Adrenal gland (tissue), 12 donors: Measurements from ENCODE around the gene TMPRSS11F. TPM values are rescaled to one million over a fixed set of nuclear protein-coding genes. Genes with fewer than 3 reads are reported as not detected.

Source experiments
- DNase-seq, 7 donors: peaks; one replicate each; pipeline ENCODE4 v3.0.0-alpha.2; 2019 to 2020
- H3K27ac ChIP-seq, 5 donors: fragments of 200-600 bp; sonication (generic) in 4 of 5; 1 replicate in 3 of 5; 2 replicates in 2 of 5; pipeline versions ENCODE4 v1.5.1 to v1.8.0; 2016 to 2020; ENCODE audit warnings: mild to moderate bottlenecking in 1 of 5
- H3K27me3 ChIP-seq: fragments of 200-600 bp; 2 replicates; pipeline ENCODE4 v1.8.0; 2021
- H3K36me3 ChIP-seq, 2 donors: fragments of 200-600 bp; replicated peaks in 1 of 2; 1 replicate in 1 of 2; 2 replicates in 1 of 2; pipeline versions ENCODE4 v1.5.1 to v1.8.0; 2018 to 2022
- H3K4me1 ChIP-seq, 2 donors: fragments of 200-600 bp; replicated peaks in 1 of 2; 1 replicate in 1 of 2; 2 replicates in 1 of 2; pipeline versions ENCODE4 v1.5.1 to v1.8.0; 2018 to 2021
- H3K4me3 ChIP-seq, 4 donors: fragments of 200-600 bp; sonication (generic) in 3 of 4; one replicate each; pipeline ENCODE4 v1.5.1; 2016 to 2018
- H3K9me3 ChIP-seq, 3 donors: fragments of 200-600 bp; sonication (generic) in 1 of 3; replicated peaks in 1 of 3; 1 replicate in 2 of 3; 2 replicates in 1 of 3; pipeline versions ENCODE4 v1.5.1 to v1.8.0; 2016 to 2021
- POLR2A ChIP-seq, 2 donors: fragments of 450-650 bp; IDR thresholded peaks; one replicate each; pipeline ENCODE4 v1.6.1; 2017; ENCODE audit warnings: antibody characterized with exemption in 2 of 2, mild to moderate bottlenecking in 2 of 2, moderate library complexity in 1 of 2
- WGBS, 4 donors: extraction: QIAGEN DNeasy Blood & Tissue Kit in 2 of 4; methylation state at CpG; one replicate each; pipeline versions ENCODE4 v1.1.5 to v1.1.7; 2013 to 2017; 5-methylcytosine and 5-hydroxymethylcytosine counted together
- intact Hi-C, 2 donors: fragments of 100-400 bp; cut with DNase I; formaldehyde crosslinking; loops; one replicate each; pipeline versions ENCODE4 v1.14.1 to v1.15.0; 2022 to 2023
- polyA plus RNA-seq, 3 donors: library from polyadenylated mRNA; stranded (reverse); fragments of 200-250 nt in 2 of 3; fragments of 350-450 nt in 1 of 3; fragmentation: Illumina TruSeq in 1 of 3; extraction: RNeasy Lipid Tissue Mini Kit (QIAGEN cat#74804) in 1 of 3; gene quantifications; one replicate each; pipeline ENCODE4 v1.2.3, GENCODE V29; 2013 to 2014
- total RNA-seq, 9 donors: library from RNA; depleted of rRNA in 4 of 9; stranded (reverse); fragments of >200 nt in 4 of 9; fragments of 120-200 nt in 1 of 9; fragmentation: NEBNext Ultra II Directional in 1 of 9; extraction: Animal tissue kit (Norgen Biotek cat#: 25700) in 1 of 9; gene quantifications; one replicate each; pipeline versions ENCODE4 v1.1.0 to v1.2.4, GENCODE V29; 2013 to 2023
- TF ChIP-seq, protein P1 (sequence below), 6 experiments: fragments of 450-650 bp in 4 of 6; fragments of 200-600 bp in 2 of 6; sonication (generic) in 1 of 6; IDR thresholded peaks; 1 replicate in 5 of 6; 2 replicates in 1 of 6; pipeline versions ENCODE4 v1.5.1 to v1.8.0; 2016 to 2021; ENCODE audit warnings: antibody characterized with exemption in 6 of 6, mild to moderate bottlenecking in 2 of 6, moderate library complexity in 1 of 6
- donor health status: healthy with polysubstance abuse.
- donor health status: Bipolar disorder and iron deficiency.
- donor health status: DM: yes; HTN: yes; CAD: no.
- donor health status: DM: no; HTN: no; CAD: no.
- donor health status: DM: no; HTN: no; CAD: no.
- donor health status: DM: yes; HTN: yes; CAD: no.

The TMPRSS11F gene
- total and polyA plus RNA-seq, 12 donors: 0.06 TPM; not detected in 11

DNA sequence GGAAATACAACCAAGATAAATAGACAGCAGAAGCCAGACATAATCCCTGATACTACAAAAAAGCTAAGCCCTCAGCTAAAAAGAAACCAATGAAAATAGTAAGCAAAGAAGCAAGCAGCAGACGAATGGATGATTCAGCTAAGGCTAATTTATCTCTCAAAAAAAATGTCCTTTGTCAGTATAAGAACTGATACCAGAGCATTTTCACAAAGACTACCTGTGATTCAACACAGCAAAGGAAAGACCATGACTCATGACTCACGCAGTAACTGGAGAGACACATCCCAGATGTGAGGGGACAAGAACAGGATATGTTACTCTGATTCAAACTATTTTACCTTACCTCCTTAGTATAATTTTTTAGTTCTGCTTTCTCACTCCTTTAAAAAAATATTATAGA lies 22.7 kb upstream of the TMPRSS11F start:
- Histone ChIP-seq H3K4me3 (no peak overlapping the region), H3K36me3 (no peaks in the 10 kb centered on the region), H3K4me1 (no peaks in the 10 kb centered on the region), H3K27me3 (no peaks in the 10 kb centered on the region), H3K9me3 (no peaks in the 10 kb centered on the region), H3K27ac (no peak overlapping the region)
- no peak for TF ChIP-seq POLR2A (IDR thresholded peaks at IDR 0.05)
- TF ChIP-seq, protein P1, sequence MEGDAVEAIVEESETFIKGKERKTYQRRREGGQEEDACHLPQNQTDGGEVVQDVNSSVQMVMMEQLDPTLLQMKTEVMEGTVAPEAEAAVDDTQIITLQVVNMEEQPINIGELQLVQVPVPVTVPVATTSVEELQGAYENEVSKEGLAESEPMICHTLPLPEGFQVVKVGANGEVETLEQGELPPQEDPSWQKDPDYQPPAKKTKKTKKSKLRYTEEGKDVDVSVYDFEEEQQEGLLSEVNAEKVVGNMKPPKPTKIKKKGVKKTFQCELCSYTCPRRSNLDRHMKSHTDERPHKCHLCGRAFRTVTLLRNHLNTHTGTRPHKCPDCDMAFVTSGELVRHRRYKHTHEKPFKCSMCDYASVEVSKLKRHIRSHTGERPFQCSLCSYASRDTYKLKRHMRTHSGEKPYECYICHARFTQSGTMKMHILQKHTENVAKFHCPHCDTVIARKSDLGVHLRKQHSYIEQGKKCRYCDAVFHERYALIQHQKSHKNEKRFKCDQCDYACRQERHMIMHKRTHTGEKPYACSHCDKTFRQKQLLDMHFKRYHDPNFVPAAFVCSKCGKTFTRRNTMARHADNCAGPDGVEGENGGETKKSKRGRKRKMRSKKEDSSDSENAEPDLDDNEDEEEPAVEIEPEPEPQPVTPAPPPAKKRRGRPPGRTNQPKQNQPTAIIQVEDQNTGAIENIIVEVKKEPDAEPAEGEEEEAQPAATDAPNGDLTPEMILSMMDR (IDR thresholded peaks at IDR 0.05): no peak
- DNase-seq: no peak
- WGBS, 4 donors: 19 to 28% (median 21%) methylated on average over 2 of the region's 2 CpGs
- intact Hi-C loops: no loop called here

DNA sequence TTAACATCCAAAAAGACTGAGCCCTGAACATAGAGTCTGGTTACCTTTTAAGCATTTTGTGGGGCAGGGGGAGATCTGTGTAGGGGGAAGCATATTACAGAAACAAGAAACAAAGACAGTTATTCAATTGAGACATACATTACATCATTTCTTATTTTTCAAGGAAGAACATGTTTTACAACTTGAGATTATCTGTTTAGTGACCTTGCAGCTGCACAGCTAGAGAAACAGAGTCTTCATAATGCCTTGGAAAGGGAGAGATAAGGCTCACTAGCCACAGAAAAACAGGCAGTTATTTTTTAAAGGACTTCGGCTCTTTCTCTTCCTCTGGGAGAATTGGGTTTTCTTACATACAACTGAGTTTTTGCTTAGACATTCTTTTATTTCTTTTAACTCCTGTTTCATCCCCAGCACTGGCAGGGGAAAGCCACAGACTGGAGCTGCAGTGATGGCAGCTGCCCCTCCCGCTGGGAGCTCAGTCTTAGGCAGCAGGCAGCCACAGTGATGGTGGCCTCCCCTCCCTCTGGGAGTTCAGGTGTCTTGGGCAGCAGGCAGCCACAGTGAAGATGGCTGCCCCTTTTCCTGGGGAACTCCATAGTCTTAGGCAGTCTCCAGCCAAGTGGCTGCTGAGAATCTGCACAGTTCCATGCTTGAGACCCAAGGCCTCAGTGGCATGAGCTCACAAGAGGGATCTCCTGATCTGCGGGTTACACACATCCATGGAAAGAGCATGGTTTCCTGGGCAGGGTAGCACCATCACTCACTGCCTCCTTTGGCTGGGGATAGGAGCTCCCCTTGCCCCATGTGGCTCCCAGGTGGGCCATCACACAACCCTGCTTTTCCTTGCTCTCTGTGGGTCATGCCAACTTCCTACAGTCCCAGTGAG lies 19.4 kb upstream of the TMPRSS11F start:
- Histone ChIP-seq H3K27ac (no peak overlapping the region), H3K4me1 (no peaks in the 10 kb centered on the region), H3K36me3 (no peaks in the 10 kb centered on the region), H3K27me3 (no peaks in the 10 kb centered on the region), H3K9me3 (no peaks in the 10 kb centered on the region), H3K4me3 (no peak overlapping the region)
- no peak for DNase-seq
- TF ChIP-seq, protein P1 (IDR thresholded peaks at IDR 0.05): no peak
- TF ChIP-seq POLR2A (IDR thresholded peaks at IDR 0.05): no peak
- intact Hi-C loops: no loop called here
- WGBS, 4 donors: 55 to 68% (median 58%) methylated on average over 3 of the region's 3 CpGs

DNA sequence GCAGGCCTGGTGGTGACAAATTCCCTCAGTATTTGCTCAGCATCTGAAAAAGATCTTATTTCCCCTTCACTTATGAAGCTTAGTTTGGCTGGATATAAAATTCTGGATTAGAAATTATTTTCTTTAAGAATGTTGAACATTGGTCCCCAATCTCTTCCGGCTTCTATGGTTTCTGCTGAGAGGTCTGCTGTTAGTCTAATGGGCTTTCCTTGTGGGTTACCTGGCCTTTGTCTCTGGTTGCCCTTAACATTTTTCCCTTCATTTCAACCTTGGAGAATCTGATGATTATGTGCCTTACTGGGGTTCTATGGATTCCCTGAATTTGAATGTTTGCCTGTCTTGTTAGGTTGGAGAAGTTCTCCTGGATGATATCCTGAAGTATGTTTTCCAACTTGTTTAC lies 17.4 kb upstream of the TMPRSS11F start:
- Histone ChIP-seq H3K9me3 (no peaks in the 10 kb centered on the region), H3K4me3 (no peak overlapping the region), H3K27ac (no peak overlapping the region), H3K27me3 (no peaks in the 10 kb centered on the region), H3K4me1 (no peaks in the 10 kb centered on the region), H3K36me3 (no peaks in the 10 kb centered on the region)
- intact Hi-C loops: no loop called here
- no peak for DNase-seq
- TF ChIP-seq, protein P1 (IDR thresholded peaks at IDR 0.05): no peak
- TF ChIP-seq POLR2A (IDR thresholded peaks at IDR 0.05): no peak
- 89 to 100% (median 95%) methylated on average over 1 of the region's 1 CpG for WGBS, 4 donors

DNA sequence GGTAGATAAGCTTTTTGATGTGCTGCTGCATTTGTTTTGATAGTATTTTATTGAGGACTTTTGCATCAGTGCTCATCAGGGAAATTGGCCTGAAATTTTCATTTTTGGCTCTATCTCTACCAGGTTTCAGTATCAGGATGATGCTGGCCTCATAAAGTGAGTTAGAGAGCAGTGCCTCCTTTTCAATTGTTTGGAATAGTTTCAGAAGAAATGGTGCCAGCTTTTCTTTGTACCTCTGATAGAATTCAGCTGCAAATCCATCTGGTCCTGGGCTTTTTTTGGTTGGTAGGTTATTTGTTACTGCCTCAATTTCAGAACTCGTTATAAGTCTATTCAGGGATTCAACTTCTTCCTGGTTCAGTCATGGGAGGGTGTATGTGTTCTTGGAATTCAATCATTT lies 15.6 kb upstream of the TMPRSS11F start:
- H3K27ac ChIP-seq: no peak overlapping the region
- DNase-seq: no peak
- no peak for TF ChIP-seq POLR2A (IDR thresholded peaks at IDR 0.05)
- TF ChIP-seq, protein P1 (IDR thresholded peaks at IDR 0.05): no peak
- no peaks in the 10 kb centered on the region for H3K27me3 ChIP-seq
- H3K9me3 ChIP-seq: no peaks in the 10 kb centered on the region
- intact Hi-C loops: no loop called here
- no peak overlapping the region for H3K4me3 ChIP-seq
- no peaks in the 10 kb centered on the region for H3K36me3 ChIP-seq
- 47 to 73% (median 61%) methylated on average over 1 of the region's 1 CpG for WGBS, 4 donors
- no peaks in the 10 kb centered on the region for H3K4me1 ChIP-seq
